HEK293 (cell line): ENCODE results near the gene SLC3A2.
A peak's percentile ranks its signal among the peaks of the same experiment; 100 is the strongest.

Experiments used
- CTCF ChIA-PET: fragments of 350-600 bp; formaldehyde crosslinking; extraction: SDS; loops from one replicate; lab custom pipeline; 2021; ENCODE audit warnings: antibody characterized with exemption; lab: Yijun Ruan, JAX
- POLR2A ChIA-PET: fragments of 300-600 bp; formaldehyde crosslinking; extraction: SDS; loops from one replicate; lab custom pipeline; 2020; ENCODE audit warnings: antibody characterized with exemption, inconsistent platforms; lab: Yijun Ruan, JAX
- H3K27ac ChIP-seq: fragments of 200-500 bp; sonication (Bioruptor generic); 2 replicates; pipeline ENCODE4 v1.5.1; 2014; ENCODE audit warnings: low read depth, low read length, control low read depth, inconsistent platforms; ENCODE audit errors: extremely low read depth
- H3K36me3 ChIP-seq, 2 experiments: fragments of 200-500 bp in 1 of 2; sonication (Bioruptor generic) in 1 of 2; 1 replicate in 1 of 2; 2 replicates in 1 of 2; pipeline ENCODE4 v1.5.1; 2014 to 2017; ENCODE audit warnings: inconsistent platforms in 2 of 2, low read length in 2 of 2; ENCODE audit not compliant: control insufficient read depth in 2 of 2, insufficient read depth in 1 of 2
- H3K4me1 ChIP-seq: fragments of 200-500 bp; sonication (Bioruptor generic); 2 replicates; pipeline ENCODE4 v1.5.1; 2014; ENCODE audit warnings: mild to moderate bottlenecking, low read length, inconsistent platforms; ENCODE audit not compliant: control insufficient read depth, insufficient read depth
- H3K4me3 ChIP-seq: 2 replicates; pipeline ENCODE4 v1.5.1; 2011; ENCODE audit warnings: low read depth, mild to moderate bottlenecking, control low read depth, low read length, moderate library complexity
- H3K9me3 ChIP-seq: fragments of 200-500 bp; sonication (Bioruptor generic); 2 replicates; pipeline ENCODE4 v1.5.1; 2014; ENCODE audit warnings: low read depth, low read length, inconsistent platforms; ENCODE audit not compliant: control insufficient read depth, insufficient read depth
- FEZF1 ChIP-seq: fragments of 450-650 bp; formaldehyde crosslinking; IDR thresholded peaks from 2 replicates; pipeline ENCODE4 v1.5.1; 2016; ENCODE audit warnings: missing biosample characterization, missing genetic modification characterization
- GLIS1 ChIP-seq: fragments of 450-650 bp; formaldehyde crosslinking; IDR thresholded peaks from 2 replicates; pipeline ENCODE4 v1.5.1; 2016; ENCODE audit warnings: missing biosample characterization, missing genetic modification characterization
- KLF8 ChIP-seq: fragments of 450-650 bp; formaldehyde crosslinking; IDR thresholded peaks from 2 replicates; pipeline ENCODE4 v1.5.1; 2016; ENCODE audit warnings: missing biosample characterization, missing genetic modification characterization
- SCRT2 ChIP-seq: fragments of 450-650 bp; formaldehyde crosslinking; IDR thresholded peaks from 2 replicates; pipeline ENCODE4 v1.5.1; 2016; ENCODE audit warnings: missing biosample characterization, missing genetic modification characterization
- SETDB1 ChIP-seq: IDR thresholded peaks from one replicate; pipeline ENCODE4 v1.6.1; 2017; ENCODE audit warnings: mild to moderate bottlenecking, low read length, moderate library complexity, mixed read lengths; ENCODE audit not compliant: insufficient read length
- WT1 ChIP-seq: fragments of 450-650 bp; formaldehyde crosslinking; IDR thresholded peaks from 2 replicates; pipeline ENCODE4 v1.5.1; 2016; ENCODE audit warnings: missing biosample characterization, missing genetic modification characterization
- YY1 ChIP-seq: fragments of 450-650 bp; formaldehyde crosslinking; IDR thresholded peaks from 2 replicates; pipeline ENCODE4 v1.5.1; 2018; ENCODE audit warnings: missing biosample characterization, missing genetic modification characterization
- ZBTB17 ChIP-seq: fragments of 450-650 bp; formaldehyde crosslinking; IDR thresholded peaks from 2 replicates; pipeline ENCODE4 v1.5.1; 2016; ENCODE audit warnings: missing biosample characterization, missing genetic modification characterization
- ZBTB21 ChIP-seq: fragments of 450-650 bp; formaldehyde crosslinking; IDR thresholded peaks from 2 replicates; pipeline ENCODE4 v1.5.1; 2017; ENCODE audit warnings: missing biosample characterization, missing genetic modification characterization
- ZBTB6 ChIP-seq: fragments of 450-650 bp; formaldehyde crosslinking; IDR thresholded peaks from 2 replicates; pipeline ENCODE4 v1.5.1; 2017; ENCODE audit warnings: missing biosample characterization, missing genetic modification characterization
- ZEB2 ChIP-seq: fragments of 450-650 bp; formaldehyde crosslinking; IDR thresholded peaks from 2 replicates; pipeline ENCODE4 v1.5.1; 2016; ENCODE audit warnings: missing biosample characterization, missing genetic modification characterization
- ZFHX2 ChIP-seq: fragments of 450-650 bp; formaldehyde crosslinking; conservative IDR thresholded peaks from 2 replicates; pipeline ENCODE4 v1.5.1; 2016; ENCODE audit warnings: missing biosample characterization, missing genetic modification characterization
- ZFP37 ChIP-seq: fragments of 450-650 bp; formaldehyde crosslinking; IDR thresholded peaks from 2 replicates; pipeline ENCODE4 v1.5.1; 2016; ENCODE audit warnings: missing biosample characterization, missing genetic modification characterization
- ZNF114 ChIP-seq: fragments of 450-650 bp; formaldehyde crosslinking; IDR thresholded peaks from 2 replicates; pipeline ENCODE4 v1.5.0; 2017; ENCODE audit warnings: missing biosample characterization, missing genetic modification characterization
- ZNF121 ChIP-seq: fragments of 450-650 bp; formaldehyde crosslinking; IDR thresholded peaks from 2 replicates; pipeline ENCODE4 v1.5.1; 2016; ENCODE audit warnings: missing biosample characterization, missing genetic modification characterization
- ZNF157 ChIP-seq: fragments of 450-650 bp; formaldehyde crosslinking; IDR thresholded peaks from 2 replicates; pipeline ENCODE4 v1.5.1; 2016; ENCODE audit warnings: missing biosample characterization, missing genetic modification characterization
- ZNF18 ChIP-seq: fragments of 450-650 bp; formaldehyde crosslinking; IDR thresholded peaks from 2 replicates; pipeline ENCODE4 v1.5.1; 2016; ENCODE audit warnings: missing biosample characterization, missing genetic modification characterization
- ZNF184 ChIP-seq: fragments of 450-650 bp; IDR thresholded peaks from 2 replicates; pipeline ENCODE4 v1.5.1; 2018; ENCODE audit warnings: missing biosample characterization, mild to moderate bottlenecking, missing genetic modification characterization
- ZNF214 ChIP-seq: fragments of 450-650 bp; formaldehyde crosslinking; IDR thresholded peaks from 2 replicates; pipeline ENCODE4 v1.5.1; 2017; ENCODE audit warnings: missing biosample characterization, mild to moderate bottlenecking, missing genetic modification characterization, borderline replicate concordance
- ZNF223 ChIP-seq: fragments of 450-650 bp; formaldehyde crosslinking; IDR thresholded peaks from 2 replicates; pipeline ENCODE4 v1.5.1; 2016; ENCODE audit warnings: missing biosample characterization, missing genetic modification characterization
- ZNF530 ChIP-seq: fragments of 450-650 bp; formaldehyde crosslinking; IDR thresholded peaks from 2 replicates; pipeline ENCODE4 v1.5.1; 2016; ENCODE audit warnings: low read depth, missing biosample characterization, missing genetic modification characterization
- ZNF571 ChIP-seq: fragments of 450-650 bp; formaldehyde crosslinking; IDR thresholded peaks from 2 replicates; pipeline ENCODE4 v1.5.0; 2017; ENCODE audit warnings: missing biosample characterization, missing genetic modification characterization
- ZNF580 ChIP-seq: fragments of 450-650 bp; formaldehyde crosslinking; IDR thresholded peaks from 2 replicates; pipeline ENCODE4 v1.5.1; 2016; ENCODE audit warnings: missing biosample characterization, missing genetic modification characterization
- ZNF600 ChIP-seq: fragments of 450-650 bp; formaldehyde crosslinking; IDR thresholded peaks from 2 replicates; pipeline ENCODE4 v1.5.1; 2016; ENCODE audit warnings: missing biosample characterization, missing genetic modification characterization
- ZNF624 ChIP-seq: fragments of 450-650 bp; formaldehyde crosslinking; IDR thresholded peaks from 2 replicates; pipeline ENCODE4 v1.5.1; 2017; ENCODE audit warnings: missing biosample characterization, missing genetic modification characterization
- ZNF768 ChIP-seq: fragments of 450-650 bp; formaldehyde crosslinking; IDR thresholded peaks from 2 replicates; pipeline ENCODE4 v1.5.1; 2018; ENCODE audit warnings: missing biosample characterization, mild to moderate bottlenecking, missing genetic modification characterization
- ZSCAN4 ChIP-seq: fragments of 450-650 bp; formaldehyde crosslinking; IDR thresholded peaks from 2 replicates; pipeline ENCODE4 v1.5.1; 2017; ENCODE audit warnings: missing biosample characterization, missing genetic modification characterization

Gene SLC3A2

GRCh38 chr11:62846177-62846576 is 34.5 kb upstream of the SLC3A2 start:
- no peak for TF ChIP-seq ZBTB21
- TF ChIP-seq ZBTB6 (tag by site-specific recombination): no peak
- POLR2A ChIA-PET: no interaction called here
- Histone ChIP-seq H3K9me3 (no peaks in the 10 kb centered on the region), H3K27ac (no peak overlapping the region), H3K4me1 (no peaks in the 10 kb centered on the region), H3K36me3 (no peaks in the 10 kb centered on the region), H3K4me3 (no peak overlapping the region)
- CTCF ChIA-PET: no interaction called here

- no peak overlapping the region for H3K27ac ChIP-seq
- TF ChIP-seq ZNF530: no peak
- peak; percentile 89 for TF ChIP-seq ZNF121 (tag by site-specific recombination)
- no peak for TF ChIP-seq ZNF157 (tag by site-specific recombination)
- ChIA-PET CTCF (interaction anchor here (0.5 kb wide), 1 partner anchor 551 kb away, joined by 3 read pairs; no protein-coding TSS in a partner anchor), POLR2A (interaction anchor here (1.0 kb wide), 1 partner anchor 8 kb away, joined by 3 read pairs; no protein-coding TSS in a partner anchor)
- no peaks in the 10 kb centered on the region for H3K9me3 ChIP-seq
- H3K4me3 ChIP-seq: no peak overlapping the region
- no peaks in the 10 kb centered on the region for H3K4me1 ChIP-seq
- peaks cover 0 to 15% of the 10 kb centered on the region in 2 experiments; a peak in 1 of 3 replicates for H3K36me3 ChIP-seq
These were observed 32.9 kb upstream of the SLC3A2 start for GRCh38 chr11:62847767-62848314.

GRCh38 chr11:62850911-62851806 is 29.5 kb upstream of the SLC3A2 start:
- ChIA-PET POLR2A (interaction anchor here (0.6 to 4.0 kb wide), 20 partner anchors 8 to 277 kb away, joined by 3 to 96 read pairs (median 4); partner anchors contain the start of genes C11orf98, CSKMT, EEF1G and MTA2), CTCF (interaction anchor here (0.6 to 0.8 kb wide), 3 partner anchors 19 to 171 kb away, joined by 3 to 4 read pairs (median 3); no protein-coding TSS in a partner anchor)
- Histone ChIP-seq H3K9me3 (no peaks in the 10 kb centered on the region), H3K4me3 (no peak overlapping the region), H3K27ac (no peak overlapping the region), H3K36me3 (peaks cover 3 to 42% of the 10 kb centered on the region in 2 experiments; a peak in 1 of 3 replicates), H3K4me1 (no peaks in the 10 kb centered on the region)
- TF ChIP-seq ZNF214: no peak
- TF ChIP-seq ZNF184 (tag by site-specific recombination): no peak
- TF ChIP-seq ZNF624: no peak
- TF ChIP-seq ZSCAN4: peak; percentile 74
- TF ChIP-seq GLIS1 (tag by site-specific recombination): no peak
- TF ChIP-seq YY1 (tag by site-specific recombination): no peak
- no peak for TF ChIP-seq FEZF1
- no peak for TF ChIP-seq ZFP37 (tag by site-specific recombination)
- TF ChIP-seq ZNF114 (tag by site-specific recombination): no peak
- no peak for TF ChIP-seq WT1 (tag by site-specific recombination)
- no peak for TF ChIP-seq ZNF157 (tag by site-specific recombination)
- no peak for TF ChIP-seq ZNF580 (tag by site-specific recombination)
- no peak for TF ChIP-seq SCRT2 (tag by site-specific recombination)
- no peak for TF ChIP-seq ZNF768 (tag by site-specific recombination)
- TF ChIP-seq ZNF223 (tag by site-specific recombination): no peak
- no peak for TF ChIP-seq ZNF18 (tag by site-specific recombination)
- TF ChIP-seq ZNF600 (tag by site-specific recombination): peak; percentile 93
- TF ChIP-seq ZEB2: no peak; the same call in 1 of the 2 replicates
- peak; percentile 90 for TF ChIP-seq ZBTB17
- 0 out of 2 replicates have a peak, but pooled peaks have one; percentile 18 for TF ChIP-seq KLF8 (tag by site-specific recombination)
- TF ChIP-seq ZFHX2 (tag by site-specific recombination): no peak
- TF ChIP-seq SETDB1: no peak
- no peak for TF ChIP-seq ZNF571 (tag by site-specific recombination)
- no peak for TF ChIP-seq ZNF121 (tag by site-specific recombination)
